ENCODE results near the gene ACSL3.

DNA sequence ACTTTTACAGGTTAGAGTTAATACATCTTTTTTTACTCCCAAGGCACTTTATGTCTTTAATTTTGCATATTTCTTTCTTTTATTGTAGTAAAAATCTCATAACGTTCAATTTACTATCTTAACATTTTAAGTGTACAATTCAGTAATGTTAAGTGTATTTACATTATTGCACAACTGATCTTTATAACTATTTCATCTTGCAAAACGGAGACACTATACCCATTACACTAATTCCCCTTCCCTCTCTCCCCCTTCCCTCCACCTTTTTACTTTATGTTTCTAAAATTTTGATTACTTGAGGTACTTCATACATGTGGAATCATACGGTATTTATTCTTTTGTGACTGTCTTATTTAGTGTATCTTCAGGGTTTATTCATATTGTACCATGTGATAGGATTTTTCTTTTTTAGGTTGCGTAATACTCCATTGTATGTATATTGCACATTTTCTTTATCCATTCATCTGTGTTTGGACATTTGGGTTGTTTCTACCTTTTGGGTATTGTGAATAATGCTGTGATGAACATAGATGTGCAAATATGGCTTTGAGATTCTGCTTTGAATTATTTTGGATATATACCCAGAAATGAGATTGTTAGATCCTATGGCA, 75.0 kb downstream of the ACSL3 start:
- TF ChIP-seq CTCF (IDR thresholded peaks at IDR 0.05) (no peak), POLR2A (IDR thresholded peaks at IDR 0.05) (no peak), POLR2AphosphoS5 (IDR thresholded peaks at IDR 0.05) (no peak), EP300 (IDR thresholded peaks at IDR 0.05; ENCODE audit: low read depth) (no peak)

Measured in transverse colon (tissue), 4 donors.